ENCODE measurements around the gene ZCCHC14. TPM values are rescaled to one million over a fixed set of nuclear protein-coding genes. Genes with fewer than 3 reads are reported as not detected.

ZCCHC14 gene
- total RNA-seq, 4 donors from 2014 or later, result 12.9 to 24.7 (median 18.6) TPM

DNA sequence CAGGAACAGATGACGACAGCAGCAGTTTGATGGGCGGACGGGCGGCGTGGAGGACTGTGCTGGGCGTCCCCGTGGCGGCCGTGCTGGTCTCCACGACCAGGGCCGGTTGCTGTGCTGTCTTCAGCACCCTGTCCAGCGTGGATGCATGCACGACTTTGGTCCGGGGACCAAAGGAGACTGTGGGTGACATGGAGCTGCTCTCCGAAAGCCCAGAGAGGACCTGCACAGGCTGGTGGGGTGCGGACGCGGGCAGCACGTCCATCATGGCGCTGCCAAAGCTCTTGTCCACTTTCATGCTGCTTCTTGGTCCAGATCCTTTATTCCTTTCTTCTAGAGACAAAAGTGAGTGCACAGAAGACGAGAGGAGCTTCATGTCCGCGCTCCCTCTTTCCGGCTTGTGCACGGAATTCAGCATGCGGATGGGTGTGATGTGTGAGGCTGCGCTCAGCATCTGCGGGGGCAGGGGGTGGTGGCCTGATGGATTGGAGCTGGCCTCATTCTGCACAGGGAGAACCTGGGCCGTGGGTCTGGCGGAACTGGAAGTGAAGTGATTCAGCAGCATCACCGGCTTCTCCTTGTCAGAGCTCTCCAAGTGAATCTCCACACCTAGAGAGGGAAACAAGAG, 80.3 kb downstream of the ZCCHC14 start:
- peaks cover 57 to 100% (median 90%) of the 10 kb centered on the region in 4 donors for H3K36me3 ChIP-seq
- TF ChIP-seq, protein P1, sequence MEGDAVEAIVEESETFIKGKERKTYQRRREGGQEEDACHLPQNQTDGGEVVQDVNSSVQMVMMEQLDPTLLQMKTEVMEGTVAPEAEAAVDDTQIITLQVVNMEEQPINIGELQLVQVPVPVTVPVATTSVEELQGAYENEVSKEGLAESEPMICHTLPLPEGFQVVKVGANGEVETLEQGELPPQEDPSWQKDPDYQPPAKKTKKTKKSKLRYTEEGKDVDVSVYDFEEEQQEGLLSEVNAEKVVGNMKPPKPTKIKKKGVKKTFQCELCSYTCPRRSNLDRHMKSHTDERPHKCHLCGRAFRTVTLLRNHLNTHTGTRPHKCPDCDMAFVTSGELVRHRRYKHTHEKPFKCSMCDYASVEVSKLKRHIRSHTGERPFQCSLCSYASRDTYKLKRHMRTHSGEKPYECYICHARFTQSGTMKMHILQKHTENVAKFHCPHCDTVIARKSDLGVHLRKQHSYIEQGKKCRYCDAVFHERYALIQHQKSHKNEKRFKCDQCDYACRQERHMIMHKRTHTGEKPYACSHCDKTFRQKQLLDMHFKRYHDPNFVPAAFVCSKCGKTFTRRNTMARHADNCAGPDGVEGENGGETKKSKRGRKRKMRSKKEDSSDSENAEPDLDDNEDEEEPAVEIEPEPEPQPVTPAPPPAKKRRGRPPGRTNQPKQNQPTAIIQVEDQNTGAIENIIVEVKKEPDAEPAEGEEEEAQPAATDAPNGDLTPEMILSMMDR (IDR thresholded peaks at IDR 0.05), result no peak
- TF ChIP-seq POLR2AphosphoS5 (IDR thresholded peaks at IDR 0.05) (no peak), POLR2A (IDR thresholded peaks at IDR 0.05; ENCODE audit: low read depth) (no peak)
- H3K4me3 ChIP-seq, result no peak overlapping the region
- H3K9me3 ChIP-seq, result no peaks in the 10 kb centered on the region
- 87% methylated on average over 29 of the region's 31 CpGs for WGBS
- H3K4me1 ChIP-seq, result peaks cover 0 to 3% (median 1%) of the 10 kb centered on the region in 4 donors
- DNase-seq (ENCODE audit: extremely low spot score), result no peak
- no peaks in the 10 kb centered on the region for H3K27me3 ChIP-seq
- H3K27ac ChIP-seq (replicated peaks in 1 of 4), result no peak overlapping the region
- intact Hi-C loops (cut with DNase I), result loop anchor here (5.0 kb wide), 1 partner anchor 225 kb away; no protein-coding TSS in a partner anchor

DNA sequence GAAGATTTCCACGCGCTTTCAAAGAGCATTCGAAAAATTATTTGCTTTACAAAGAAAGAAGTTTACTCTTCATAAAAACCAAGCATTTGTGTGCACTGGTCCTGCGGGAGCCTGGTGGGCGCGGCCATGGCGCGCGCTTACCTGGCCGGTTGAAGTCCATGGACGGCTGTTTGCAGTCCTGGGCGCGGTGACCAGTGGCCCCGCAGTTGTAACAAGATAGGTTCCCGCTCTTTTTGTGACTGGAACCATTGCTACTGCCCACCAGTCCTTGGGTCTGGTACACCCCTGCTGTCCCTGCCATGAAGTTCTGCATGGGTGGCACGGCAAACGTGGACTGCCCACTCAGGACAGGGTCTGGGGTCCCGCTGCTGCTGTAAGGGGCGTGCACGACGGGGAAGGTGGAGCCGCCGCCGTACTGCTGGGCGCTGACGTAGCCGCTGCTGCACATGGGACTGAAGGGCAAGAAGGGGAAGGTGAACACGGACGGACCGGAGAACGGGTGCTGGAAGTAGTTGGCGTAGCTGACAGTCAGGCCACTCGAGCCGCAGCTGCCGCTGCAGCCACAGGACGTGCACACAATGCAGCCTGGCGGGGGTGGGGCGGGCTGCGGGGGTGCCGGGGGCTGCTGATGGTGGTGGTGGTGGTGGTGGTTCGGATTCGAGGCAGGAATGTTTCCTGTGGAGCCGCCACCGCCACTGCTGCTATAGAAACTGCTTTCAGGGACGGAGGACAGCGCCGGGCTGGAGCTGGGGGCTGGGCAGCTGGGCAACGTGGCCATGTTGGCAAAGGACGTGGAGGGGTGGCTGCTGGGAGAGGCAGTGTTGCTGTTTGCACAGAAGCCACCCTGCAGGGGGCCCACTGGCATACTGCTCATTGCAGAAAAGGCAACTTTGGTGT, 81.2 kb downstream of the ZCCHC14 start:
- Histone ChIP-seq H3K27me3 (no peaks in the 10 kb centered on the region), H3K4me3 (no peak overlapping the region), H3K9me3 (no peaks in the 10 kb centered on the region), H3K4me1 (no peaks in the 10 kb centered on the region), H3K27ac (replicated peaks in 1 of 4) (no peak overlapping the region), H3K36me3 (peaks cover 55 to 100% (median 89%) of the 10 kb centered on the region in 4 donors)
- TF ChIP-seq POLR2AphosphoS5 (IDR thresholded peaks at IDR 0.05) (no peak), POLR2A (IDR thresholded peaks at IDR 0.05; ENCODE audit: low read depth) (no peak), EP300 (IDR thresholded peaks at IDR 0.05) (no peak)
- TF ChIP-seq, protein P1 (IDR thresholded peaks at IDR 0.05), result no peak
- 89% methylated on average over 38 of the region's 49 CpGs for WGBS
- no peak for DNase-seq (ENCODE audit: extremely low spot score)
- intact Hi-C loops (cut with DNase I), result loop anchor here (5.0 kb wide), 1 partner anchor 226 kb away; no protein-coding TSS in a partner anchor

DNA sequence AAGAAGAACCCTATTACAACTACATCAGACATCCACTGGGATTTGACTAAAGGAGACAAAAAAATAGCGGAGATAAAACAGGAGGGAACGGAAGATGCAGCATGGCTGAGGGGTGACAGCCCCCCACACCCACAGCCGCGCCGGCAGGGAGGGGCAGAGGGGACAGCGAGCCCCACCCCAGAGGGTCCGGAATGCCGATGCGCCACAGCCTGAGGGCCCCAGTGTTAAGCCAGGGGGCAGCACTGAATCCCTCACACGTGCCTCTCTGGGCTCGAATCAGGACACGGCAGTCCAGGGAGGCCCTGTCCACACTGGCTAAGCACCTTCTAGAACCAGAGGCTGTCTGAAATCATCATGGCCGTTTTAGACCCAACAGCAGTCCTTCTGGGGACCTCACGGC, 81.9 kb downstream of the ZCCHC14 start:
- Histone ChIP-seq H3K27ac (replicated peaks in 1 of 4) (no peak overlapping the region), H3K4me1 (no peaks in the 10 kb centered on the region), H3K27me3 (no peaks in the 10 kb centered on the region), H3K36me3 (peaks cover 50 to 100% (median 87%) of the 10 kb centered on the region in 4 donors), H3K4me3 (no peak overlapping the region), H3K9me3 (no peaks in the 10 kb centered on the region)
- 92% methylated on average over 10 of the region's 14 CpGs for WGBS
- no peak for DNase-seq (ENCODE audit: extremely low spot score)
- intact Hi-C loops (cut with DNase I), result loop anchor here (5.0 kb wide), 1 partner anchor 226 kb away; no protein-coding TSS in a partner anchor
- TF ChIP-seq POLR2AphosphoS5 (IDR thresholded peaks at IDR 0.05) (no peak), POLR2A (IDR thresholded peaks at IDR 0.05; ENCODE audit: low read depth) (no peak), EP300 (IDR thresholded peaks at IDR 0.05) (no peak)
- TF ChIP-seq, protein P1 (IDR thresholded peaks at IDR 0.05), result no peak

DNA sequence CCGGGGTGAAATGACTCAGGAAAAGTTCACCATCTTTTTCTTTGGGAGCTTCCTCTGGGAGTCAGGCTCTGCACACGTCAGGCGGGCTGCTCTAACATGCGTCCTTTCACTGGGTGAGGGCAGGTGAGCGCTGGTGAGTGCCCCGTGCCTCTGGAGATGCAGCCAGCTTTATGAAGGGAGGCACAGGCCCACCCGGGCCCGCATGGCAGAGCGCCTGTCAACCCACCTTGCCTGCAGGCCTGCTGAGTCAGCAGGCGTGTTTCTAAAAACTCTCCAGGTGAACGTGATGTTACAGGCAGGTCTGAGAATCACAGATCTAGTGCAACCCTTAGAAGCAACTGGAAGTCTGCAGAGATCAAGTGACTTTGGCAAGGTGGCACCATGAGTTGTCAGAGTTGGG, 82.3 kb downstream of the ZCCHC14 start:
- intact Hi-C loops (cut with DNase I), result loop anchor here (5.0 kb wide), 1 partner anchor 227 kb away; no protein-coding TSS in a partner anchor
- H3K9me3 ChIP-seq, result no peaks in the 10 kb centered on the region
- H3K36me3 ChIP-seq, result peaks cover 49 to 100% (median 87%) of the 10 kb centered on the region in 4 donors
- no peak overlapping the region for H3K4me3 ChIP-seq
- H3K27me3 ChIP-seq, result no peaks in the 10 kb centered on the region
- TF ChIP-seq POLR2A (IDR thresholded peaks at IDR 0.05; ENCODE audit: low read depth), result no peak
- TF ChIP-seq, protein P1 (IDR thresholded peaks at IDR 0.05), result no peak
- no peak for TF ChIP-seq EP300 (IDR thresholded peaks at IDR 0.05)
- no peak for TF ChIP-seq POLR2AphosphoS5 (IDR thresholded peaks at IDR 0.05)
- 94% methylated on average over 6 of the region's 11 CpGs for WGBS
- no peak for DNase-seq (ENCODE audit: extremely low spot score)
- no peaks in the 10 kb centered on the region for H3K4me1 ChIP-seq
- H3K27ac ChIP-seq (replicated peaks in 1 of 4), result no peak overlapping the region

All from esophagus muscularis mucosa (tissue), 4 donors.